ENCODE data around the gene TM2D3. TPM values are rescaled to one million over a fixed set of nuclear protein-coding genes. Genes with fewer than 3 reads are reported as not detected.

The TM2D3 gene
- total RNA-seq, 2 donors from 2014 or later, result 33.7 to 42.7 TPM

DNA sequence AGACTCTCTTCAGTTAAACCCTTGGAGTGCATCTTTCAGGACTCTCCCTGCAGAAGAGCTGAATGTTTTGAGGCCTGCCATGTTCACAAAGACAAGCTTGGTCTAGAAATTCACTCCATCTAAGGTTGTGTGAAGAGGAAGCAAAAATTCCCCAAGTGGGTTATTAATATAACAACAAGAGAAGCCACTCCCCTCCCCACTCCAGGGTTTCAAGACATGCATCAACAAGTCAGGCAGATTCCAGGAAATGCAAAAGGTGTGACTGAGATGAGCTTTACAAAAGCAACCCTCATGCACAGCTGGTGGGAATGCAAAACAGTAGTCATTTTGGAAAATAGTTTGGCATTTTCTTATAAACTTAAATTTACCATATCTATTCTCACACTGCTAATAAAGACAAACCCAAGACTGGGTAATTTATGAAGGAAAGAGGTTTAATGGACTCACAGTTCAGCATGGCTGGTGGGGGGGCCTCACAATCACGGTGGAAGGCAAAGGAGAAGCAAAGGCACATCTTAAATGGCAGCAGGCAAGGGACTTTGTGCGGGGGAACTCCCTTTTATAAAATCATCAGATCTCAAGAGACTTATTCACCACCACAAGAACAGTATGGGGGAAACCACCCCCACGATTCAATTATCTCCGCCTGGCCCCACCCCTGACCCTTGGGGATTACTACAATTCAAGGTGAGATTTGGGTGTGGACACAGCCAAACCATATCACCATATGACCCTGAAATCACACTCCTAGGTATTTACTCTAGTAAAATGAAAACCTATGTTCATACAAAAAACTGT is 40.8 kb upstream of the TM2D3 start:
- Histone ChIP-seq H3K4me1 (no peaks in the 10 kb centered on the region), H3K27ac (no peak overlapping the region), H3K27me3 (no peaks in the 10 kb centered on the region), H3K9ac (ENCODE audit: low read depth in 2 of 2, low read length in 2 of 2) (no peak overlapping the region), H3K9me3 (no peaks in the 10 kb centered on the region), H3K4me3 (no peak overlapping the region), H3K36me3 (no peaks in the 10 kb centered on the region)
- DNase-seq, result no peak
- TF ChIP-seq, protein P1, sequence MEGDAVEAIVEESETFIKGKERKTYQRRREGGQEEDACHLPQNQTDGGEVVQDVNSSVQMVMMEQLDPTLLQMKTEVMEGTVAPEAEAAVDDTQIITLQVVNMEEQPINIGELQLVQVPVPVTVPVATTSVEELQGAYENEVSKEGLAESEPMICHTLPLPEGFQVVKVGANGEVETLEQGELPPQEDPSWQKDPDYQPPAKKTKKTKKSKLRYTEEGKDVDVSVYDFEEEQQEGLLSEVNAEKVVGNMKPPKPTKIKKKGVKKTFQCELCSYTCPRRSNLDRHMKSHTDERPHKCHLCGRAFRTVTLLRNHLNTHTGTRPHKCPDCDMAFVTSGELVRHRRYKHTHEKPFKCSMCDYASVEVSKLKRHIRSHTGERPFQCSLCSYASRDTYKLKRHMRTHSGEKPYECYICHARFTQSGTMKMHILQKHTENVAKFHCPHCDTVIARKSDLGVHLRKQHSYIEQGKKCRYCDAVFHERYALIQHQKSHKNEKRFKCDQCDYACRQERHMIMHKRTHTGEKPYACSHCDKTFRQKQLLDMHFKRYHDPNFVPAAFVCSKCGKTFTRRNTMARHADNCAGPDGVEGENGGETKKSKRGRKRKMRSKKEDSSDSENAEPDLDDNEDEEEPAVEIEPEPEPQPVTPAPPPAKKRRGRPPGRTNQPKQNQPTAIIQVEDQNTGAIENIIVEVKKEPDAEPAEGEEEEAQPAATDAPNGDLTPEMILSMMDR (IDR thresholded peaks at IDR 0.05), result no peak
- intact Hi-C loops (cut with DNase I), result no loop called here

GRCh38 chr15:101689901-101690300 is 37.7 kb upstream of the TM2D3 start:
- Histone ChIP-seq H3K4me3 (no peak overlapping the region), H3K27ac (no peak overlapping the region), H3K27me3 (no peaks in the 10 kb centered on the region), H3K9ac (ENCODE audit: low read depth in 2 of 2, low read length in 2 of 2) (no peak overlapping the region), H3K4me1 (no peaks in the 10 kb centered on the region), H3K36me3 (no peaks in the 10 kb centered on the region), H3K9me3 (no peaks in the 10 kb centered on the region)
- no peak for DNase-seq
- TF ChIP-seq, protein P1 (IDR thresholded peaks at IDR 0.05), result no peak
- intact Hi-C loops (cut with DNase I), result no loop called here

DNA sequence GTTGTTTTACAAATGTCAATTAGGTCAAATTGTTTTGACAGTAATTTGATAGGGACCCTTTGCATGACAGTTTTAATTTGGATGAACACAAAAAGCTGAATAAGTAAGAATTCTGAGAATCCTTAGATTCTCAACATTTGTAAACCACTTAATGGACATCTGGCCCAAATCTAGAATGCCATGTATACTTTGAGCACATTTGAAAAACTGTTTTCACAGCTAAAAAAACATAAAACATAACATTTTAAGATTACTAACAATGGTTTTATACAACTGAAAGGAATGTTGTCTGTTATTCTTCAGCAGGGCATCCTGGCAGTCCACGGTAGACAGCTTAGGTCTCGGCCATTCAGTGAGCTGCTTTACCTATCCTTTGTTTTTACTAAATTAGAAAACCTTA is 34.5 kb upstream of the TM2D3 start:
- no peak for DNase-seq
- TF ChIP-seq, protein P1 (IDR thresholded peaks at IDR 0.05), result no peak
- Histone ChIP-seq H3K27me3 (no peaks in the 10 kb centered on the region), H3K9me3 (no peaks in the 10 kb centered on the region), H3K36me3 (no peaks in the 10 kb centered on the region), H3K4me1 (no peaks in the 10 kb centered on the region), H3K4me3 (no peak overlapping the region), H3K27ac (no peak overlapping the region), H3K9ac (ENCODE audit: low read depth in 2 of 2, low read length in 2 of 2) (no peak overlapping the region)
- intact Hi-C loops (cut with DNase I), result no loop called here

GRCh38 chr15:101684877-101685276 is 32.7 kb upstream of the TM2D3 start:
- no peaks in the 10 kb centered on the region for H3K27me3 ChIP-seq
- H3K9me3 ChIP-seq, result no peaks in the 10 kb centered on the region
- DNase-seq, result no peak
- intact Hi-C loops (cut with DNase I), result no loop called here
- no peaks in the 10 kb centered on the region for H3K36me3 ChIP-seq
- TF ChIP-seq, protein P1 (IDR thresholded peaks at IDR 0.05), result no peak
- no peak overlapping the region for H3K27ac ChIP-seq
- H3K9ac ChIP-seq (ENCODE audit: low read depth in 2 of 2, low read length in 2 of 2), result no peak overlapping the region
- H3K4me1 ChIP-seq, result no peaks in the 10 kb centered on the region
- H3K4me3 ChIP-seq, result no peak overlapping the region

- Histone ChIP-seq H3K4me3 (no peak overlapping the region), H3K9ac (ENCODE audit: low read depth in 2 of 2, low read length in 2 of 2) (no peak overlapping the region), H3K27me3 (no peaks in the 10 kb centered on the region), H3K36me3 (no peaks in the 10 kb centered on the region), H3K27ac (no peak overlapping the region), H3K9me3 (no peaks in the 10 kb centered on the region), H3K4me1 (no peaks in the 10 kb centered on the region)
- TF ChIP-seq, protein P1 (IDR thresholded peaks at IDR 0.05), result no peak
- intact Hi-C loops (cut with DNase I), result no loop called here
- DNase-seq, result no peak
These were observed 32.2 kb upstream of the TM2D3 start for GRCh38 chr15:101684384-101684783.
